GM08714 (cell line): ENCODE measurements around the gene PROCR.
"Not testable (repeated sequence)": the region's sequence is repeated elsewhere in the genome, so short reads cannot be mapped to it uniquely, and the experiment has no call there.

Experiments
- H3K4me3 ChIP-seq: fragments of 200-500 bp; sonication (Bioruptor generic); 2 replicates; pipeline ENCODE4 v1.5.1; 2014; ENCODE audit warnings: mild to moderate bottlenecking, low read length, inconsistent platforms
- ZNF274 ChIP-seq: IDR thresholded peaks from 2 replicates; pipeline ENCODE4 v1.6.1; 2012; ENCODE audit warnings: mild to moderate bottlenecking, low read depth, low read length

Gene PROCR

GRCh38 chr20:35176132-35176531, 4.3 kb downstream of the PROCR start:
- TF ChIP-seq ZNF274: no peak

GRCh38 chr20:35179292-35180212, 7.7 kb downstream of the PROCR start:
- no peak for TF ChIP-seq ZNF274

More at GRCh38 chr20:35176132-35176531, 4.3 kb downstream of the PROCR start:
- H3K4me3 ChIP-seq: no peak overlapping the region

GRCh38 chr20:35180266-35180665, 8.4 kb downstream of the PROCR start:
- H3K4me3 ChIP-seq: no peak overlapping the region
- no peak for TF ChIP-seq ZNF274

More at GRCh38 chr20:35179292-35180212, 7.7 kb downstream of the PROCR start:
- H3K4me3 ChIP-seq: no peak overlapping the region

GRCh38 chr20:35181731-35182130, 9.9 kb downstream of the PROCR start:
- TF ChIP-seq ZNF274: no peak
- H3K4me3 ChIP-seq: no peak overlapping the region

GRCh38 chr20:35186691-35187289, 14.9 kb downstream of the PROCR start:
- H3K4me3 ChIP-seq: not testable (repeated sequence)

- no peak for TF ChIP-seq ZNF274
- H3K4me3 ChIP-seq: no peak overlapping the region
Observed at GRCh38 chr20:35187584-35188190, 15.8 kb downstream of the PROCR start.

GRCh38 chr20:35189223-35189622, 17.4 kb downstream of the PROCR start:
- not testable (repeated sequence) for H3K4me3 ChIP-seq

GRCh38 chr20:35190556-35190955, 18.7 kb downstream of the PROCR start:
- TF ChIP-seq ZNF274: no peak
- H3K4me3 ChIP-seq: no peak overlapping the region

- H3K4me3 ChIP-seq: no peak overlapping the region
- TF ChIP-seq ZNF274: no peak
Observed at GRCh38 chr20:35191419-35192117, 19.7 kb downstream of the PROCR start.

- TF ChIP-seq ZNF274: no peak
- H3K4me3 ChIP-seq: no peak overlapping the region
Observed at GRCh38 chr20:35192118-35192872, 20.4 kb downstream of the PROCR start.

GRCh38 chr20:35193031-35193791, 21.3 kb downstream of the PROCR start:
- not testable (repeated sequence) for H3K4me3 ChIP-seq

- no peak for TF ChIP-seq ZNF274
- no peak overlapping the region for H3K4me3 ChIP-seq
Observed at GRCh38 chr20:35196313-35196712, 24.4 kb downstream of the PROCR start.

- no peak for TF ChIP-seq ZNF274
- no peak overlapping the region for H3K4me3 ChIP-seq
Observed at GRCh38 chr20:35199740-35200139, 27.9 kb downstream of the PROCR start.
